ENCODE data around the gene HEATR1. TPM values are rescaled to one million over a fixed set of nuclear protein-coding genes. Genes with fewer than 3 reads are reported as not detected.

The HEATR1 gene
- total RNA-seq, 1 donor = 47.9 TPM

DNA sequence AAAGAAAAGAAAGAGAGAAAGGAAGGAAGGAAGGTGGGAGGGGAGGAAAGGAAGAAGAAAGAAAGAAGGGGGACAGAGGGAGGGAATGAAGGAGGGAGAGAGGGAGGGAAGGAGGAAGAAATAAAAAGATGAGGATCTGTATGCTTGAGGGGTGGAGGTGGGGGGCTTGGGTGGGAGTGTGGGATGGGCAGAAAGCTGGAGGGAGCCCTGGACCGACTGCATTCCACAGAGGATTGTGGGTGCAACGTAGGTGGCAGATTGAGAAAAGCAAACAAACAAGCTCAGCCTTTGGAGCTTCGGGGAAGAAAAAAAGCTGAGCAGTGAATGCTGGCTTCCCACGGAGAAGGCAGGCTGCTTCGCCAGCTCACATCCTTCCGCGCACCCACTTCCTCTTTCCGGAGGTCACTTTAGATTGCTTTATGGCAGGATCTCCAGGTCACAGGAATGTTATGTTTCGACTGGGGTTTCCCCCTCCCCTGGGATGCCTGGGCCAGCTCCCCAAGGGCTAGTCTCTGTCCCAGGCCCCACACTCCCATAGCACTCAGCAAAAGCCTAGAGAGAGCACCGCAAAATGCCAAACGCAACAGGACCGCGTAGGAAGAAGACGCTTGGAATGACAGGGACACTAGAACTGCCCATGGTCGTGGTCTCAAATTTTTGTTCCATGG, 101.2 kb downstream of the HEATR1 start:
- peak; percentile 65 for DNase-seq (ENCODE audit: low read depth)
- H3K4me3 ChIP-seq (ENCODE audit: low read depth, low read length) = peak overlapping the region; percentile 0
- TF ChIP-seq, protein P1, sequence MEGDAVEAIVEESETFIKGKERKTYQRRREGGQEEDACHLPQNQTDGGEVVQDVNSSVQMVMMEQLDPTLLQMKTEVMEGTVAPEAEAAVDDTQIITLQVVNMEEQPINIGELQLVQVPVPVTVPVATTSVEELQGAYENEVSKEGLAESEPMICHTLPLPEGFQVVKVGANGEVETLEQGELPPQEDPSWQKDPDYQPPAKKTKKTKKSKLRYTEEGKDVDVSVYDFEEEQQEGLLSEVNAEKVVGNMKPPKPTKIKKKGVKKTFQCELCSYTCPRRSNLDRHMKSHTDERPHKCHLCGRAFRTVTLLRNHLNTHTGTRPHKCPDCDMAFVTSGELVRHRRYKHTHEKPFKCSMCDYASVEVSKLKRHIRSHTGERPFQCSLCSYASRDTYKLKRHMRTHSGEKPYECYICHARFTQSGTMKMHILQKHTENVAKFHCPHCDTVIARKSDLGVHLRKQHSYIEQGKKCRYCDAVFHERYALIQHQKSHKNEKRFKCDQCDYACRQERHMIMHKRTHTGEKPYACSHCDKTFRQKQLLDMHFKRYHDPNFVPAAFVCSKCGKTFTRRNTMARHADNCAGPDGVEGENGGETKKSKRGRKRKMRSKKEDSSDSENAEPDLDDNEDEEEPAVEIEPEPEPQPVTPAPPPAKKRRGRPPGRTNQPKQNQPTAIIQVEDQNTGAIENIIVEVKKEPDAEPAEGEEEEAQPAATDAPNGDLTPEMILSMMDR (IDR thresholded peaks at IDR 0.05; ENCODE audit: insufficient read depth, low read depth, low read length) = no peak

- H3K4me3 ChIP-seq (ENCODE audit: low read depth, low read length) = no peak overlapping the region
- DNase-seq (ENCODE audit: low read depth) = peak; percentile 62
- TF ChIP-seq, protein P1 (IDR thresholded peaks at IDR 0.05; ENCODE audit: insufficient read depth, low read depth, low read length) = no peak
Observed at GRCh38 chr1:236502579-236502971, 101.7 kb downstream of the HEATR1 start.

GRCh38 chr1:236501093-236501492, 103.2 kb downstream of the HEATR1 start:
- no peak overlapping the region for H3K4me3 ChIP-seq (ENCODE audit: low read depth, low read length)
- DNase-seq (ENCODE audit: low read depth) = no peak
- TF ChIP-seq, protein P1 (IDR thresholded peaks at IDR 0.05; ENCODE audit: insufficient read depth, low read depth, low read length) = no peak

Other genes with a start within 250 kb of the HEATR1 start
- 0.32 and 0.43 TPM in 2 replicates for gene EDARADD, start 210.2 kb downstream of the HEATR1 start, total RNA-seq
- gene LGALS8, start 80.5 kb downstream of the HEATR1 start, total RNA-seq = 47.1 and 54.8 TPM in 2 replicates
- not detected in 2 replicates for gene ACTN2, start 82.0 kb upstream of the HEATR1 start, total RNA-seq
- gene MTR, start 190.8 kb upstream of the HEATR1 start, total RNA-seq = 26.7 and 34.5 TPM in 2 replicates